ENCODE data around the gene TMEM198. TPM values are rescaled to one million over a fixed set of nuclear protein-coding genes. Genes with fewer than 3 reads are reported as not detected.
A peak's percentile ranks its signal among the peaks of the same experiment; 100 is the strongest.

The TMEM198 gene, protein sequence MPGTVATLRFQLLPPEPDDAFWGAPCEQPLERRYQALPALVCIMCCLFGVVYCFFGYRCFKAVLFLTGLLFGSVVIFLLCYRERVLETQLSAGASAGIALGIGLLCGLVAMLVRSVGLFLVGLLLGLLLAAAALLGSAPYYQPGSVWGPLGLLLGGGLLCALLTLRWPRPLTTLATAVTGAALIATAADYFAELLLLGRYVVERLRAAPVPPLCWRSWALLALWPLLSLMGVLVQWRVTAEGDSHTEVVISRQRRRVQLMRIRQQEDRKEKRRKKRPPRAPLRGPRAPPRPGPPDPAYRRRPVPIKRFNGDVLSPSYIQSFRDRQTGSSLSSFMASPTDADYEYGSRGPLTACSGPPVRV
- total RNA-seq (2014; rRNA removed; shearing (Covaris generic)) = 0.86 and 1.9 TPM in 2 replicates

DNA sequence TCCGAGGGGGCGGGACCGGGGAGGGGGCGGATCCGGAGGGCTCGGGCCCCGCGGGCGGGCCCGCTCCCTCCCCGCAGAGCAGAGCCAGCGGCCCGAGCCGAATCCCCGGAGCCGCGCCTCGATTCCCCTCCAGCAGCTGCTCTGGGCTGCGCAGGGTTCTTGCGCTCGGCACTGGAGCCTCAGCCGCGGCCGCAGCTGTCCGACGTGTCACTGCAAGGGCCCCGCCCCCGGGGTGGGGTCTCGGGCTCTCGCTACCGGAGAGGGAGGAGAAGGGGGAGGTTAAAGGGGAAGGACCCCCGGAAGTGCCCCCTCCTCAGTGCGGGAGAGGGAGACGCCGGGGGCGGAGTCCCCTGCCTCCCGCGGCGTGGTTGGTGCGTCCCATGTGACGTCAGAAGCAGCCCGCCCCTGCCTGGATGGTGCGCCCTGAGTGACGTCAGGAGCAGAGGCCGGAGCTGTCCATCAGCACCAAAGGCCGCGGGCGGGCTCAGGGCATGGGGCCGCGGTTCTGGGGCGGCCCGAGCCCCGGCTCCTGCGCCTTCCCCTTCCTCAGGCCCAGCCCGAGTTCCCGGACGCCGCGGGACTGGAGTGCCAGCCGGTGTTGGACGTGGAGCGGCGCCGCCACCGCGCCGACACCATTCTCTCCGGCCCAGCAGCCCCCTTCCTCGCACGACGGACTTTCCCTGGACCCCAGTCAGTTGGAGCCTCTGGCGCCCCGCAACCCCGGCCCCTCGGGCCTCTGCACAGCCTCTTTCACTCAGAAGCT lies at the start of gene TMEM198, which contains the start of gene CHPF:
TSS of gene TMEM198 (plus strand) at position 433 of the 763 bp plus-strand sequence. CDS start 700 bp downstream, outside the sequence.
TSS of gene CHPF (minus strand) at position 214 of the 763 bp plus-strand sequence. CDS start 271 bp downstream, outside the sequence.
- peak; percentile 95 for DNase-seq (ENCODE audit: low spot score)

DNA sequence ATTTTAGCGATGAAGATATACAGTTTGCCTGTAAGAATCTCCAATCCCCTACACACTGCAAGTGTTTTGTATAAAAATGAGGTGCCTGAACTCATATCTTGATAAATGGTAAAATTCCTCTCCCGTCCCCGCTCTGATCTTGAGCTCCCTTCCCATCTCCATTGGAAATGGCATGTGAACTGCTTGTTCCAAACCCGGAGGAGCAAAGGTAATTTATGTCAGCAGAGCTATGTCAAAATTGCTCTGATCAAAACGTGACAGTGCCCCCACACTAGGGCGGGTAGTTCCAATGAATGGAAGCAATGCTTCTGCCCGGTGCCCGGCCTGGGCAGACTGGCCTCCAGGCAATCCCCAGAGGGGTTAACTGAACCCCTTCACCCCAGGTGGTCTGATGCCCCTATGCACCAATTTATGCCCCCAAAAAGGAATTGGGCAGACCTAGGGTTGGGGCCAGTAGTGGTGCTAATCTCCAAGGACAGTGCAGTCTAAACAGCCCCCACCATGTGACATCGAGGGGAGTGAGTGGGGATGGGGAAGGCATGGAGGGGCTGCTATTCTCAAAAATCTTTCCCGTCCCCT lies 48.8 kb upstream of the TMEM198 start:
- no peak for DNase-seq (ENCODE audit: low spot score)

DNA sequence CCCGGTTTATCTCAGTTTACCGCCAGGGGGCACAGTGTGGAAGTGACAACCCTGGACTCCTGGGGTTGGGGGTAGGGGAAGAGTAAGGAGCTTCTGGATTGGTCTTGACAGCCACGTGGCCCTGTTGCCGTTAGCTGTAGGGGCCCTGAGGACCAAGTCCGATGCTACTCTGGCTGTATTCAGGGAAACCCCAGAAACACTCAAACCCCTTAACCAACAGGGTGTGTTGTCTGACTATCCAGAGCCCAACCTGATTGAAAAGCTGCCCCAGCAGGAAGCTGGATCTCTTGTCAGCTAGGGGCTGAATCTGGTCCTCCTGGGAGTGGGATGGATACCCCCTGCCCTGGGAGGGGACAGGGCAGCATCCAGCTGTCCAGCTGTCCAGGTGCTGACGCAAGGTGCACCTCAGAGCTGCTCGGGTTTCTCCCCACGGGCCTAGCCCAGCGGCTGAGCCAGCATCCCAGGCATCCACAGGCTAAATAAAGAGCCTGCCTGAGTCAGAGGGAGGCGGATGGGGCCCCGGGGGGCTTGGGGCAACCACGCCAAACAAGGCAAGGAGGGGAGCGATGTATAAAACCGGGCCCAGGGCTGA lies 48.2 kb upstream of the TMEM198 start:
- peak; percentile 53 for DNase-seq (ENCODE audit: low spot score)

DNA sequence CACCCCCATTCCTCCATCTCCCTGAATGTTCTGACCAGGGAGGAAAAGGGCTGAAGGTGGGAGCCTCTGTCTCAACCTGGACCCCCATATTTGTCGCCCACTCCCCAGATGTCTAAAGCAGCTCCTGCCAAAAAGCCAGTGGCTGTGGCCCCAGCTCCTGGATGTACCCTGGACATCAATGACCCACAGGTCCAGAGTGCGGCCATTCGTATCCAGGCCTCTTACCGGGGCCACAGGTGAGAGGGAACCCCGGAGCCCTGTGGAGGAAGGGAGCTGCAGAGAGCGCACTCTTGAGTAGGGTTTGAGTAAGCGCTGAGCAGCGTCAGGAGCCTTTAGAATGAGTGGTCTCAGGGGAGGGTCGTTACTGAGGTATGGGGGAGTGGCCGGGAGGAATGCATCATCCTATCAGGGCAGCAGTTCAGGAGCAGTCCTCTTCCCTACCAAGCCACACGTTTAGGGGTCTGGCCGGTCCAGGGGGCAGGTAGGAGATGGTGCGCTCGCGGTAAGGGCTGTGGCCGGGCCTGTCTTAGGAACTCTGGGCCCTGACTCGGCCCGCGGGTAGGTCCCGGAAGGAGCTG lies 47.5 kb upstream of the TMEM198 start:
- no peak for DNase-seq (ENCODE audit: low spot score)

DNA sequence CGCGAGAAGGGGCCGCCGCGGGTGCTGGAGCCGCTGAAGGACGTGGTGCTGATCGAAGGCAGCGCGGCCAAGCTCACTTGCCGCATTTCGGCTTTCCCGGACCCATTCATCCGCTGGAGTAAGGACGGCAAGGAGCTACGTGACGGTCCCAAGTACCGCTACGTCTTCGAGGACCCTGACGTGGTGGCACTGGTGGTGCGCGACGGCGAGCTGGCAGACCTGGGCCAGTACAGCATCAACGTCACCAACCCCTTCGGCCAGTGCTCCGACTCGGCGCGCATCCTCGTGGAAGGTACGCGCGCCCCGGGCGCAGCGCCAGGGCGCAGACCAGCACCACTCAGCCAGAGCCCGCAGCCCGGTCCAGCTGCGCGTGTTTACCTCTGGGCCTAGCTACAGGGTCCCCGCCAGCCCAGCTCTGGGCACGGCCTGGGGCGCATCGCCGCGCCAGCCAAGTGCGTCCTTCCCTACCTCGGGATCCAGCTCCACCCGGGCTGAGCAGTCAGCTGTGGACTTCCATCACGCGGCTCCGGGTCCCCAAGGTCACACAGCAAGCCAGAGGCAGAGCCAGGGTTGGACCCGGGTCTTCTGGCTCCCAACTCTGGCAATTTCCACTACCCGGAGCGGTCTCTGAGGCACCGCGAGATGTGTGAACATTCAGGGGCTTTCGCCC lies 46.9 kb upstream of the TMEM198 start:
- DNase-seq (ENCODE audit: low spot score) = no peak

DNA sequence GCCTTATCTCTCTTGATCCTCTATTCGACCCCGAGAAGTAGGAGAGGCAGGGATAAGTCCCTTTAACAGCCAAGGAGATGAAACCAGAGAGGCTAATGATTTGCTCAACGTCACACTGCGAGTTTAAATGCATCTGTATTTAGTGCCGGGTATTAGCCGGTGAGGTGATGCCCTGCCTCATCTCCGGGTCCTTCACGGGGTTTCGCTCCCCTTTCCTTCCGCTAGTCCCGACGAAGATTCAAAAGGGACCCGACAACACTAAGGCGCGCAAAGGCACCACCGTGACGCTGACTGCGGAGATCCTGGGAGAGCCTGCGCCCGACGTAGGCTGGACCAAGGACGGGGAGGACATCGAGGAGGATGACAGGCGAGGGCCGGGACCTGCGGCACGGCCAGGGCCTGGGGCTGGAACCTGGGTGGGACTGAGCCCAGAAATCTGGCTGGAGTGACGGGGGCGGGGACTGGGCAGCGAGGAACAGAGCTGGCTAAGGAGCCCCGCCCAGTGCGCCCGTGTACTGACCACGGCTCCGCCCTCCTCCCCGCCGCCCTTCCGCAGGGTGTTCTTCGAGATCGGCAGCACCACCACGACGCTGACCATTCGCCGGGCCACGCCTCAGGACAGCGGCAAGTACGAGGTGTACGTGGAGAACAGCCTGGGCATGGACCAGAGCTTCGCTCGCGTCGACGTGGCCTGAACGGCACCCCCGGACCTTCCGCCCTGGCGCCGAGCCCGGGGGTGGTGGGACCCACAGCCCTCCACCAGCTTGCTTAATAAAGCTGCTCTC lies 46.1 kb upstream of the TMEM198 start:
- DNase-seq (ENCODE audit: low spot score) = peak; percentile 72

DNA sequence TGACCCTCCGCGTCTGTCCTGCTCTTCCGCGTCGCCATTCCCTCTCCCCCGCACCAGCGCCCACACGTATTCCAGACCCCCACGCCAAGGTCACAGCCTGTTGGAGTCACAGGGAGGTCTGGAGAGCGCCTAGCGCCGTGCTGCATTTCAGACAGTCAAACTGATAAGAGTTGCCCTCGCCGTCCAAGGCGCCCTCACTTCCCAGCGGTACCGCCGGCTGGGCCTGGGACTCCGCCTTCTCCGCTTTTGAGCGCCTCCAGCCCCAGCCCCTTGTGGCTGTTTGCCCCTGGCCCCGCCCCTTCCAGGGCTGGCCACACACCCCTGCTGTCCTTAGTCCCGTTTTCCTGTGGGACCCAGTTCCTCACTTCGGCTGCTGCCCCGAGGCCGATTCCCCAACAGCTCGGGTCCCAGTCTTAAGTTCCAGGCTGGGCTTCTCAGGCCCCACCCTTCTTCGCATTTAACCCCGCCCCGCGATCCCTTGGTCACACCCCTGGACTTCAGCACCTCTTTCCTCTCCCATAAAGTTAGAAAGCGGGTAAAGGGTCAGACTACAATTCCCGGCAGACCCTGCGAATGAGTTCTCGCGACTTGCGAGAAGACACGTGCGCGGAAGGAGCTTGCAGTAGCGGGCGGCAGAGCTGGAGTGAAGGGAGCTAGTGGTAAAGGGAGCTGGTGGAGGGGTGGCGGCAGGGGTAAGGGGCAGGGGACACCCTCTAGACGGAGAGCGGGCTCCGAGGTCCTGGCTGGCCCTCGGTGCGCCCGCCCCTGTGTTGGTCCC lies 45.4 kb upstream of the TMEM198 start, which contains the start of gene GMPPA:
TSS of gene GMPPA (plus strand) at position 612 of the 778 bp plus-strand sequence. CDS start 1,085 bp downstream, outside the sequence.
- peak; percentile 97 for DNase-seq (ENCODE audit: low spot score)

DNA sequence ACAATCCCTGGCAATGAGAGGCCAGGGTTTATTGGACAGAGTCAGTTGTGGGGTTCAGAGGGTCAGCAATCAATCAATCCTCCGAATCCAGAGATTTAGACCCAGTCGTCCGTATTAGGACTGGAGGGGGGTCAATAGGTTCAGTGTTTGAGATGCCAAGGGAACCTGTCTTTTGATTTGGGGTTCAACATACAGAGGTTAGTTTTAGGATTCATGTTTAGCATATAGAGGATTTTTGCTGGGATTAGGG lies 44.8 kb upstream of the TMEM198 start:
- no peak for DNase-seq (ENCODE audit: low spot score)

DNA sequence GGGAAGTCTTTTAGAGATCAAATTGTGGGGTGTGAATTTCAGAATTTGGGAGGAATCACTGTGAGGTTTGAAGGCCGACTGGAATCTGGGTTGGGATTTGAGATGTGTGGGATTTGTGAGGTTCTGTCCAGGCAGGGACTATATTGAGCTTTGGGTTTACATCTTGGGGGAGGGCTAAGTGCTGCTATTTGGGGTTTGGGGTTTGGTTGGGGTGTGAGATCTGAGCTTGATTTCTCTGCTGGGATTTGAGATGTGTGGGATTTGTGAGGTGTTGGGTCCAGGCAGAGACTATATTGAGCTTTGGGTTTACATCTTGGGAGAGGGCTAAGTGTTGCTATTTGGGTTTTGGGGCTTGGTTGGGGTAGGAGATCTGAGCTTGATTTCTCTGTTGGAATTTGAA lies 44.3 kb upstream of the TMEM198 start:
- DNase-seq (ENCODE audit: low spot score) = no peak

DNA sequence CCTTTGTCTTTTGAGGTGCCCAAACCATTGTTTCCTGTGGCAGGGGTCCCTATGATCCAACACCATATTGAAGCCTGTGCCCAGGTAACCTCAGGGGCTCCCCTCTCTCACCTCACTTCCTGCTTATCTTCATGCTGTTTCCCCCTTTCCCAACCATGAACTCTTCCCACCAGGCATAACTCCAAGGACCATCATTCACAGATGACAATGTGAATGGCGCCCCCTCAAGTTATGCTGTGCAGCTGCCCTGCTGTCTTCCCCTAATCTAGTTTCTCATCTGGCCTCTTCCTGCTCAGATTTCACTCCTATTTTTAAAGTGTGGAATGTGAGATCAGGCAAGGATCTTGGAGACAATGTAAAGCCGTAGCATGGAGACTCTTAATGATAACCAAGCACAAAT lies 43.7 kb upstream of the TMEM198 start:
- peak; percentile 21 for DNase-seq (ENCODE audit: low spot score)

DNA sequence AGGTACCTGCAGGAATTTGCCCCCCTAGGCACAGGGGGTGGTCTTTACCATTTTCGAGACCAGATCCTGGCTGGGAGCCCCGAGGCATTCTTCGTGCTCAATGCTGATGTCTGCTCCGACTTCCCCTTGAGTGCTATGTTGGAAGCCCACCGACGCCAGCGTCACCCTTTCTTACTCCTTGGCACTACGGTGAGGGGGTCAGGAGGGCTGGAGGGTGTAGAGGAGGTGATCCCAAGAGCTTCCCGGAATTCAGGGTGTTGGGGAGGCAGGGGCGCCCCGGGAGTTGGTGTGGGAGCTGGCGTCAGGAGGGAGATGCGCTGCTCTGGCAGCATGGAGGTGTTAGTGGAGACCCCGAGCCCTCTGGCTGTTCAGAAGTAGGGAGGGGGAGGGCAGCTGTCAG lies 42.0 kb upstream of the TMEM198 start:
- no peak for DNase-seq (ENCODE audit: low spot score)

DNA sequence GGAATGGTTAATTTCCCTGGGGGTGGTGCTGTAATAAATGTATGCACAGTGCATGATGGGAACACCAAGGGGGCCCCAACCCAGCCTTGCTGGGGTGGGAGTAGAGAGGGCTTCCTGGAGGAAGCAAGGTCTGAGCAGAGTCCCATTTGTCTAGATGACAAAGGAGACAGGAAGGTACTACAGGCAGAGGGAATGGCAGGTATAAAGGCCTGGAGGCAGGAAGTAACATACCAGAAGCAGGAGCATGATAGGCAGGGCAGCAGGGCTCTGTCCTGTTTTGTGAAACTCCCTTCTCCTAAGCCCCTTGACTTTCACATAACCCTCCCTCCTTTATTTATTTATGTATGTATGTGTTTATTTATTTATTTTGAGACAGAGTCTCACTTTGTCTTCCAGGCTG lies 41.2 kb upstream of the TMEM198 start:
- DNase-seq (ENCODE audit: low spot score) = no peak

DNA sequence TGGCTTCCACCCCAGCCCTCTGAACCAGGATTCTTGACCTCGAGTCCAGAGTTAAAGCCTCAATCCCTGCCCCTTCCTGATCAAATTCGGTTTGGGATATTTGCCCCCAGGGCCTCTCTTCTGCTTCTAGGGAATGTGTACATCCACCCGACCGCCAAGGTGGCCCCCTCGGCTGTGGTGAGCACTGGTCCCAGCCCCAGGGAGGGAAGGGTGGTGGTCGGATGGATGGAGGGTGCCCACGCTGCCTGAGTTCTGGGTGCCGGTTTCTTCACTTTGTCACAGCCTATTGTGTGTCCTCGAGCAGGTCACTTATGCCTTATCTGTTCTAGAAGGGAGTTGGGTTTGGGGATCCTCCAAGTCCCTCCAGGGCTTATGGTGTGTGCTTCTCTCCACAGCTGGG lies 38.2 kb upstream of the TMEM198 start:
- no peak for DNase-seq (ENCODE audit: low spot score)

DNA sequence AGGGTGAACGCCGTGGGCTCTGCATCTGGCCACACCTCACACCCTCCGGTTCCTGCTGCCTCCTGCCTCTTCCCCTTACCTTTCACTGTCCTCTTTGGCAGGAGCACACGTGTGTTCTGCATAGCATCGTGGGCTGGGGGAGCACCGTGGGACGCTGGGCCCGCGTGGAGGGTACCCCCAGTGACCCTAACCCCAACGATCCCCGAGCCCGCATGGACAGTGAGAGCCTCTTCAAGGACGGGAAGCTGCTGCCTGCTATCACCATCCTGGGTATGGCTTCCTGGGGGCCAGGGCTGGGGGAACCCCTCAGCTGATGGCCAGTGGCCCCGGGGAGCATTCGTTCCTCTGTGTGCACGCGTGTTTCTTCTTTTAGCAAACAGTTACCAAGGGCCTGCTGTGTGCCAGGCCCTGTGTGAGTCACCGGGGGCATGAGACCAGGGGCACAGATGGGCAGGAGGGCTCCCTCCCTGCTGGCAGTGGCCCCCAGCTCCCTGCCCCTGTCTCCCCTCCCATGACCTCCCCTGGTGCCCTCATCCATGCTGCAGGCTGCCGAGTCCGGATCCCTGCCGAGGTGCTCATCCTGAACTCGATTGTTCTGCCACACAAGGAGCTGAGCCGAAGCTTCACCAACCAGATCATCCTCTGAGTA lies 37.6 kb upstream of the TMEM198 start:
- no peak for DNase-seq (ENCODE audit: low spot score)

DNA sequence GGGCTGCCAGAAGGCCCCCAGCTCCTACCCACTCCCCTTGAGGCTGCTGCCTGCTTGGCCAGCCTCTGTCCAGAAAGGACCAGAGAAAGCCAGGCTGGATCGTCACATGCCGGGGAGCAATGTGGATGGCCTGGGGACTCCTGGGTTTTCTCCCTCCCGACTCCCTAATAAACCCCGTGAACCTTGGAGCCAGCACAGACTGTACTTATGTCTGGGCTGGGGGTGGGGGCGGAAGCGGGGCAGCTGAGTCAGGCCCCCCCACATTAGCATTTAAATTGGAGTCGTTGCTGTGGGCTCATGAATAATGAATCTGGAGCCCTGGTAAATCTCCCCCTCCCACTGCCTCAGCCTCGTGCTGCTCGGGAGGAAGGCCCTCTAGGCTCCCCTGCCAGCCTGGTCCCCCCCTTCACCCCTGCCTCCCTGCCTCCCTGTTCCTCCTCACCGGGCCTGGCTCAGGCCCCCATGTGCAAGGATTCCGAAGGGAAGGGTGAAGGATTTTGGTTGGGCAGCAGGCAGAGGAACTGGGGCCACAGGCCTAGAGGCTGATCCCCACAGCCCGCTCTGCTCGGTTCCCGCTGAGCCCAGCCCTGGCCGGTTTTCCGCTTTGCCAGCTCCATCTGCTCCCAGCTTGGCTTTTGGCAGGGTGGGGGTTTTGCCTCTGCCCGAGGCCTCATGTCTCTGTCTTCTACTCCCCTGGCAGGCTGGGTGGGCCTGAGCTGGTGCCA lies 36.9 kb upstream of the TMEM198 start:
- no peak for DNase-seq (ENCODE audit: low spot score)

DNA sequence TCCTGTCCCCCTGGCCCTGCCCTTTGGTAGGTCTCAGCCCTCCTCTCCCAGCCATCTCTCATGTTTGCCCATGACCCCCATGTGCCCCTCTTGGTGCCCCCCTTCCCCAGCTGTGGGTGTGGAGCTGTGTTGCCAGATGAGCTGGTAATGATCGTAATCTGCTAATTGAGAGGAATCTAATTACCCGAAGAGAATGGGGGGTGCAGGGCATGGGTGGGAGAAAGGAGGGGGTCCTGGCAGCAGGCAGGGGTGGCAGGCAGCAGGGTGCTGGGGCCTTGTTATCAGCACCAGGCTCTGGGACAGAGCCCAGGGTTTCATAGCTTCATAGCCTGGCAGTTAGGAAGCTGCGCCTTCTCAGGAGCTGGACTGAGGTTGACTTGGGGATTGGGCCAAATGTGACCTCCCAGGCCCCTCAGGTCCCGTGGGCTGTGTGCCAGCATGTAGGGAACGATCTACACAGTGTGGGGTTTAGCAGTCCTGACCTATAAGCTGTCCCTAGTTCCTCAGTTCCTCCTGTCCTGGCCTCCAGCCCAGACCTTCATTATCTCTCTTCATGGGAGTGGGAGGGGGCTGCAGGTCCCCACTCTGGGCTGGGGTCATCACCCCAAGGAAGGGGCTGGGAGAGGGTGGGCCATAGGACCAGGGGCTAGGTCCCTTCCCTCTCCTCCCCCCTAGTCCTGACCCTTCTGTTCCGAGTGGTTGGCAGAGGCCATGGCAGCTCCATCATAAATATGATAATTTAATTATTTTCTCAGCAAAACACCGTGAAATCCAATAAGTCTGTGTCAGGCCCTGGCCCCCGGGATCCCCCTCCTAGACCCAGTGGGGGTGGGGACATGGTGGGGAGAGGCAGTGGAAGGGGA lies 36.0 kb upstream of the TMEM198 start:
- DNase-seq (ENCODE audit: low spot score) = no peak

DNA sequence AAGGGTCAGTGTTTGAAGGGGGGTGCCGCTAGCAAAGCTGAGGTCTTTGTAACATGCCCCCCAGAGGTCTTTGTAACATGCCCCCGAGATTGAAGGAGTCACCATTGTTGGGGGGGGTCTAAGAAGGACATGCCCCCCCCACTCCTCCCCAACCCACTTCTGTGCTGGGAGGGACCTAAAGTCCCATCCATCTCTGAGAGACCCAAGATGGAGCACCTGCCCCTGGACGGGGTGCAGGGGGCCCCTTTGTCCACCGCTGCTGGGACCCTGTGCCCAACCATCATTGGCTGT lies 35.4 kb upstream of the TMEM198 start:
- no peak for DNase-seq (ENCODE audit: low spot score)

All from H4 (cell line).